ENCODE data around the gene PTPRM. TPM values are rescaled to one million over a fixed set of nuclear protein-coding genes. Genes with fewer than 3 reads are reported as not detected.

Gene PTPRM
- total and polyA plus RNA-seq, 4 donors: 9.2 to 23.0 (median 12.7) TPM

DNA sequence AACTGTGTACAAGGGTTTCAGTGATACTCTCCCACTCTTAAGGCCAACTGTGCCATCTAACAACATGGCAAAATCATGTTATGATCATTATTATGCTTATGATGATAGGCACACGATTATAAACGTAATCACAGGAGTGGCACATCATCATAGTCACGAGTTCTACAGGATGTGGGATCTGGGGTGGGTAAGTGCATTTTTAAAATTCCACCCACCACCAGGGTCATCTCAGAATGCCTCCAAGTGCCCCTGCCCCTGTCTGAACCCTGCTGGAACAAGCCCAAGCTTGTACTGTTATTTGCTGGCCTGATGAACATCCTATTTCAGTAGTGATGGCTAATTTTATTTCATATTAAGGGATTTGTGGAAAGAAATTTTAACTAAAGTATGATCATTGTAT, 117.8 kb downstream of the PTPRM start:
- no peak overlapping the region for H3K4me3 ChIP-seq (ENCODE audit: low read depth in 1 of 3, low read length in 3 of 3)
- H3K9ac ChIP-seq (ENCODE audit: low read depth in 1 of 2, low read length in 2 of 2): no peak overlapping the region
- no peak overlapping the region for H3K27ac ChIP-seq (ENCODE audit: low read depth in 1 of 2, low read length in 2 of 2)
- 81% methylated on average over 3 of the region's 3 CpGs for WGBS
- TF ChIP-seq, protein P1, sequence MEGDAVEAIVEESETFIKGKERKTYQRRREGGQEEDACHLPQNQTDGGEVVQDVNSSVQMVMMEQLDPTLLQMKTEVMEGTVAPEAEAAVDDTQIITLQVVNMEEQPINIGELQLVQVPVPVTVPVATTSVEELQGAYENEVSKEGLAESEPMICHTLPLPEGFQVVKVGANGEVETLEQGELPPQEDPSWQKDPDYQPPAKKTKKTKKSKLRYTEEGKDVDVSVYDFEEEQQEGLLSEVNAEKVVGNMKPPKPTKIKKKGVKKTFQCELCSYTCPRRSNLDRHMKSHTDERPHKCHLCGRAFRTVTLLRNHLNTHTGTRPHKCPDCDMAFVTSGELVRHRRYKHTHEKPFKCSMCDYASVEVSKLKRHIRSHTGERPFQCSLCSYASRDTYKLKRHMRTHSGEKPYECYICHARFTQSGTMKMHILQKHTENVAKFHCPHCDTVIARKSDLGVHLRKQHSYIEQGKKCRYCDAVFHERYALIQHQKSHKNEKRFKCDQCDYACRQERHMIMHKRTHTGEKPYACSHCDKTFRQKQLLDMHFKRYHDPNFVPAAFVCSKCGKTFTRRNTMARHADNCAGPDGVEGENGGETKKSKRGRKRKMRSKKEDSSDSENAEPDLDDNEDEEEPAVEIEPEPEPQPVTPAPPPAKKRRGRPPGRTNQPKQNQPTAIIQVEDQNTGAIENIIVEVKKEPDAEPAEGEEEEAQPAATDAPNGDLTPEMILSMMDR (IDR thresholded peaks at IDR 0.05; ENCODE audit: low read depth, low read length, missing input control): no peak
- no peak for TF ChIP-seq JUND (IDR thresholded peaks at IDR 0.05)
- no peak for TF ChIP-seq RAD21 (IDR thresholded peaks at IDR 0.05)
- no peak for TF ChIP-seq YY1 (IDR thresholded peaks at IDR 0.05)
- TF ChIP-seq FOXA1 (IDR thresholded peaks at IDR 0.05): no peak
- TF ChIP-seq EGR1 (IDR thresholded peaks at IDR 0.05; ENCODE audit: low read depth in 2 of 2): no peak
- TF ChIP-seq NR2F2 (IDR thresholded peaks at IDR 0.05): no peak
- TF ChIP-seq, protein P2, sequence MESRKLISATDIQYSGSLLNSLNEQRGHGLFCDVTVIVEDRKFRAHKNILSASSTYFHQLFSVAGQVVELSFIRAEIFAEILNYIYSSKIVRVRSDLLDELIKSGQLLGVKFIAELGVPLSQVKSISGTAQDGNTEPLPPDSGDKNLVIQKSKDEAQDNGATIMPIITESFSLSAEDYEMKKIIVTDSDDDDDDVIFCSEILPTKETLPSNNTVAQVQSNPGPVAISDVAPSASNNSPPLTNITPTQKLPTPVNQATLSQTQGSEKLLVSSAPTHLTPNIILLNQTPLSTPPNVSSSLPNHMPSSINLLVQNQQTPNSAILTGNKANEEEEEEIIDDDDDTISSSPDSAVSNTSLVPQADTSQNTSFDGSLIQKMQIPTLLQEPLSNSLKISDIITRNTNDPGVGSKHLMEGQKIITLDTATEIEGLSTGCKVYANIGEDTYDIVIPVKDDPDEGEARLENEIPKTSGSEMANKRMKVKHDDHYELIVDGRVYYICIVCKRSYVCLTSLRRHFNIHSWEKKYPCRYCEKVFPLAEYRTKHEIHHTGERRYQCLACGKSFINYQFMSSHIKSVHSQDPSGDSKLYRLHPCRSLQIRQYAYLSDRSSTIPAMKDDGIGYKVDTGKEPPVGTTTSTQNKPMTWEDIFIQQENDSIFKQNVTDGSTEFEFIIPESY (IDR thresholded peaks at IDR 0.05): no peak
- TF ChIP-seq, protein P3, sequence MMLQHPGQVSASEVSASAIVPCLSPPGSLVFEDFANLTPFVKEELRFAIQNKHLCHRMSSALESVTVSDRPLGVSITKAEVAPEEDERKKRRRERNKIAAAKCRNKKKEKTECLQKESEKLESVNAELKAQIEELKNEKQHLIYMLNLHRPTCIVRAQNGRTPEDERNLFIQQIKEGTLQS (IDR thresholded peaks at IDR 0.05): no peak
- no peak for TF ChIP-seq FOXA2 (IDR thresholded peaks at IDR 0.05)
- TF ChIP-seq, protein P4, sequence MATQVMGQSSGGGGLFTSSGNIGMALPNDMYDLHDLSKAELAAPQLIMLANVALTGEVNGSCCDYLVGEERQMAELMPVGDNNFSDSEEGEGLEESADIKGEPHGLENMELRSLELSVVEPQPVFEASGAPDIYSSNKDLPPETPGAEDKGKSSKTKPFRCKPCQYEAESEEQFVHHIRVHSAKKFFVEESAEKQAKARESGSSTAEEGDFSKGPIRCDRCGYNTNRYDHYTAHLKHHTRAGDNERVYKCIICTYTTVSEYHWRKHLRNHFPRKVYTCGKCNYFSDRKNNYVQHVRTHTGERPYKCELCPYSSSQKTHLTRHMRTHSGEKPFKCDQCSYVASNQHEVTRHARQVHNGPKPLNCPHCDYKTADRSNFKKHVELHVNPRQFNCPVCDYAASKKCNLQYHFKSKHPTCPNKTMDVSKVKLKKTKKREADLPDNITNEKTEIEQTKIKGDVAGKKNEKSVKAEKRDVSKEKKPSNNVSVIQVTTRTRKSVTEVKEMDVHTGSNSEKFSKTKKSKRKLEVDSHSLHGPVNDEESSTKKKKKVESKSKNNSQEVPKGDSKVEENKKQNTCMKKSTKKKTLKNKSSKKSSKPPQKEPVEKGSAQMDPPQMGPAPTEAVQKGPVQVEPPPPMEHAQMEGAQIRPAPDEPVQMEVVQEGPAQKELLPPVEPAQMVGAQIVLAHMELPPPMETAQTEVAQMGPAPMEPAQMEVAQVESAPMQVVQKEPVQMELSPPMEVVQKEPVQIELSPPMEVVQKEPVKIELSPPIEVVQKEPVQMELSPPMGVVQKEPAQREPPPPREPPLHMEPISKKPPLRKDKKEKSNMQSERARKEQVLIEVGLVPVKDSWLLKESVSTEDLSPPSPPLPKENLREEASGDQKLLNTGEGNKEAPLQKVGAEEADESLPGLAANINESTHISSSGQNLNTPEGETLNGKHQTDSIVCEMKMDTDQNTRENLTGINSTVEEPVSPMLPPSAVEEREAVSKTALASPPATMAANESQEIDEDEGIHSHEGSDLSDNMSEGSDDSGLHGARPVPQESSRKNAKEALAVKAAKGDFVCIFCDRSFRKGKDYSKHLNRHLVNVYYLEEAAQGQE (IDR thresholded peaks at IDR 0.05): no peak
- no peak for TF ChIP-seq TAF1 (conservative IDR thresholded peaks at IDR 0.05)
- TF ChIP-seq GABPA (IDR thresholded peaks at IDR 0.05 in 1 of 2, conservative IDR thresholded peaks at IDR 0.05 in 1 of 2): no peak
- no peaks in the 10 kb centered on the region for H3K4me1 ChIP-seq (ENCODE audit: control insufficient read depth in 4 of 4, insufficient read depth in 4 of 4, low read length in 3 of 4)
- no peaks in the 10 kb centered on the region for H3K9me3 ChIP-seq (ENCODE audit: control insufficient read depth in 4 of 4, low read length in 3 of 4)
- H3K36me3 ChIP-seq (ENCODE audit: control insufficient read depth in 4 of 4, insufficient read depth in 3 of 4, low read depth in 1 of 4, low read length in 3 of 4): no peaks in the 10 kb centered on the region
- no peaks in the 10 kb centered on the region for H3K27me3 ChIP-seq (ENCODE audit: control insufficient read depth in 4 of 4, insufficient read depth in 4 of 4, low read length in 3 of 4)
- no peak for DNase-seq (ENCODE audit: low spot score)

DNA sequence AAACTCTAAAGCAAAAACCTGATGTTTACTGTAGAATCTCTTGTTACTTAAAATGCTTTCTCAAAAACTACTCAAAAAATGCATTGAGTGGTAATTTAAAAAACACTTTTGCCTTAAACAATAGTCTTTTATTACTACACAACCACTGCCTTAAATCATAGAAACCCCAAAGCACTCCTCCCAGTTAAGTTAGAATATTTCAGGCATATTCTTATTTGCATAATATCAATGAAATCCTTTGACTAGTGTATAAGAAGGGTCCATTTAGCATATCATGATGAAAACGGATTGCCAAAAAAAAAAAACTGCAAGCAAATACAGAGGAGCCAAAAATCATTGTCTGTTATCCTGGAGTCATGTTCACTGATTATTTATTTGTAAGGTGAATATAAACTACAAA, 119.2 kb downstream of the PTPRM start:
- Histone ChIP-seq H3K27ac (ENCODE audit: low read depth in 1 of 2, low read length in 2 of 2) (no peak overlapping the region), H3K27me3 (ENCODE audit: control insufficient read depth in 4 of 4, insufficient read depth in 4 of 4, low read length in 3 of 4) (no peaks in the 10 kb centered on the region), H3K4me1 (ENCODE audit: control insufficient read depth in 4 of 4, insufficient read depth in 4 of 4, low read length in 3 of 4) (no peaks in the 10 kb centered on the region), H3K9me3 (ENCODE audit: control insufficient read depth in 4 of 4, low read length in 3 of 4) (no peaks in the 10 kb centered on the region), H3K9ac (ENCODE audit: low read depth in 1 of 2, low read length in 2 of 2) (no peak overlapping the region), H3K36me3 (ENCODE audit: control insufficient read depth in 4 of 4, insufficient read depth in 3 of 4, low read depth in 1 of 4, low read length in 3 of 4) (no peaks in the 10 kb centered on the region), H3K4me3 (ENCODE audit: low read depth in 1 of 3, low read length in 3 of 3) (no peak overlapping the region)
- WGBS: 64% methylated on average over 1 of the region's 1 CpG
- TF ChIP-seq FOXA2 (IDR thresholded peaks at IDR 0.05) (no peak), JUND (IDR thresholded peaks at IDR 0.05) (no peak), RAD21 (IDR thresholded peaks at IDR 0.05) (no peak), TAF1 (conservative IDR thresholded peaks at IDR 0.05) (no peak), HNF4A (conservative IDR thresholded peaks at IDR 0.05) (no peak)
- TF ChIP-seq, protein P5, sequence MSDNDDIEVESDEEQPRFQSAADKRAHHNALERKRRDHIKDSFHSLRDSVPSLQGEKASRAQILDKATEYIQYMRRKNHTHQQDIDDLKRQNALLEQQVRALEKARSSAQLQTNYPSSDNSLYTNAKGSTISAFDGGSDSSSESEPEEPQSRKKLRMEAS (IDR thresholded peaks at IDR 0.05): no peak
- TF ChIP-seq, protein P1 (IDR thresholded peaks at IDR 0.05; ENCODE audit: low read depth, low read length, missing input control): no peak
- TF ChIP-seq, protein P2 (IDR thresholded peaks at IDR 0.05): no peak
- DNase-seq (ENCODE audit: low spot score): no peak
